ENCODE data around the gene TFF3.
"Not testable (repeated sequence)": the region's sequence is repeated elsewhere in the genome, so short reads cannot be mapped to it uniquely, and the experiment has no call there.

The TFF3 gene

GRCh38 chr21:42304556-42305454 is 10.4 kb downstream of the TFF3 start:
- no peak for DNase-seq (ENCODE audit: low read depth, low spot score)

GRCh38 chr21:42303443-42303842 is 11.8 kb downstream of the TFF3 start:
- no peak for DNase-seq (ENCODE audit: low read depth, low spot score)

- DNase-seq (ENCODE audit: low read depth, low spot score), result no peak
Observed at GRCh38 chr21:42302794-42303193, 12.4 kb downstream of the TFF3 start.

- DNase-seq (ENCODE audit: low read depth, low spot score), result no peak
Observed at GRCh38 chr21:42302076-42302650, 13.0 kb downstream of the TFF3 start.

GRCh38 chr21:42301371-42302075 is 13.7 kb downstream of the TFF3 start:
- no peak for DNase-seq (ENCODE audit: low read depth, low spot score)

- DNase-seq (ENCODE audit: low read depth, low spot score), result no peak
Observed at GRCh38 chr21:42300956-42301355, 14.3 kb downstream of the TFF3 start.

GRCh38 chr21:42300045-42300583 is 15.1 kb downstream of the TFF3 start:
- DNase-seq (ENCODE audit: low read depth, low spot score), result no peak

GRCh38 chr21:42299324-42300044 is 15.7 kb downstream of the TFF3 start:
- DNase-seq (ENCODE audit: low read depth, low spot score), result no peak

GRCh38 chr21:42298657-42299056 is 16.6 kb downstream of the TFF3 start:
- no peak for DNase-seq (ENCODE audit: low read depth, low spot score)

GRCh38 chr21:42298237-42298636 is 17.0 kb downstream of the TFF3 start:
- DNase-seq (ENCODE audit: low read depth, low spot score), result peak; percentile 58

- no peak for DNase-seq (ENCODE audit: low read depth, low spot score)
Observed at GRCh38 chr21:42297377-42297776, 17.8 kb downstream of the TFF3 start.

- no peak for DNase-seq (ENCODE audit: low read depth, low spot score)
Observed at GRCh38 chr21:42296501-42296900, 18.7 kb downstream of the TFF3 start.

GRCh38 chr21:42295845-42296244 is 19.4 kb downstream of the TFF3 start:
- no peak for DNase-seq (ENCODE audit: low read depth, low spot score)

GRCh38 chr21:42294273-42294880 is 20.8 kb downstream of the TFF3 start:
- no peak for DNase-seq (ENCODE audit: low read depth, low spot score)

GRCh38 chr21:42293649-42294272 is 21.4 kb downstream of the TFF3 start:
- DNase-seq (ENCODE audit: low read depth, low spot score), result no peak

GRCh38 chr21:42292563-42293142 is 22.6 kb downstream of the TFF3 start:
- DNase-seq (ENCODE audit: low read depth, low spot score), result not testable (repeated sequence)

- no peak for DNase-seq (ENCODE audit: low read depth, low spot score)
Observed at GRCh38 chr21:42291751-42292562, 23.3 kb downstream of the TFF3 start.

GRCh38 chr21:42291003-42291750 is 24.0 kb downstream of the TFF3 start:
- DNase-seq (ENCODE audit: low read depth, low spot score), result no peak

- no peak for DNase-seq (ENCODE audit: low read depth, low spot score)
Observed at GRCh38 chr21:42290505-42290904, 24.7 kb downstream of the TFF3 start.

Data from ELF-1 (cell line).